Right lung (tissue), 5 donors: ENCODE data around the gene OXSR1. TPM values are rescaled to one million over a fixed set of nuclear protein-coding genes. Genes with fewer than 3 reads are reported as not detected.
A peak's percentile ranks its signal among the peaks of the same experiment; 100 is the strongest.
"Not testable (repeated sequence)": the region's sequence is repeated elsewhere in the genome, so short reads cannot be mapped to it uniquely, and the experiment has no call there.

ENCODE experiments used
- DNase-seq, 2 donors: peaks; one replicate each; pipeline ENCODE4 v3.0.0-alpha.2; 2013
- polyA plus RNA-seq, 5 donors: library from polyadenylated mRNA; unstranded; fragments of 120-200 nt; gene quantifications; one replicate each; pipeline versions ENCODE4 v1.2.1 to v1.2.3, GENCODE V29; 2013; ENCODE audit warnings: inconsistent platforms in 1 of 5, low replicate concordance in 1 of 5; ENCODE audit not compliant: insufficient read length in 5 of 5, insufficient read depth in 1 of 5

The OXSR1 gene
- polyA plus RNA-seq, 5 donors = 35.9 to 56.0 (median 44.9) TPM

- no peak for DNase-seq
Measured at GRCh38 chr3:38163841-38164642, 1.3 kb upstream of the OXSR1 start.

- DNase-seq = no peak
Measured at GRCh38 chr3:38164643-38164951, 740 bp upstream of the OXSR1 start.

- peak; percentile 27 to 38 for DNase-seq
Measured at GRCh38 chr3:38165722-38166387, 518 bp downstream of the OXSR1 start.

- DNase-seq = no peak
Measured at GRCh38 chr3:38167591-38167990, 2.3 kb downstream of the OXSR1 start.

- no peak for DNase-seq
Measured at GRCh38 chr3:38168151-38169026, 3.1 kb downstream of the OXSR1 start.

- no peak for DNase-seq
Measured at GRCh38 chr3:38169027-38169317, 3.6 kb downstream of the OXSR1 start.

GRCh38 chr3:38170722-38171121 is 5.4 kb downstream of the OXSR1 start:
- DNase-seq = no peak

- no peak for DNase-seq
Measured at GRCh38 chr3:38171622-38172021, 6.3 kb downstream of the OXSR1 start.

- no peak for DNase-seq
Measured at GRCh38 chr3:38173834-38174418, 8.6 kb downstream of the OXSR1 start.

- DNase-seq = no peak
Measured at GRCh38 chr3:38177181-38177580, 11.8 kb downstream of the OXSR1 start.

GRCh38 chr3:38186781-38187180 is 21.4 kb downstream of the OXSR1 start:
- no peak for DNase-seq

GRCh38 chr3:38190481-38190881 is 25.1 kb downstream of the OXSR1 start:
- DNase-seq = no peak

GRCh38 chr3:38202931-38203330 is 37.6 kb downstream of the OXSR1 start:
- not testable (repeated sequence) for DNase-seq

GRCh38 chr3:38203690-38204089 is 38.4 kb downstream of the OXSR1 start:
- no peak for DNase-seq

GRCh38 chr3:38204599-38205471 is 39.5 kb downstream of the OXSR1 start:
- no peak for DNase-seq

- DNase-seq = no peak
Measured at GRCh38 chr3:38205472-38205805, 40.1 kb downstream of the OXSR1 start.

- DNase-seq = no peak
Measured at GRCh38 chr3:38207254-38208003, 42.1 kb downstream of the OXSR1 start.

- no peak for DNase-seq
Measured at GRCh38 chr3:38210141-38210757, 44.9 kb downstream of the OXSR1 start.

GRCh38 chr3:38212141-38212540 is 46.8 kb downstream of the OXSR1 start:
- DNase-seq = no peak

- DNase-seq = no peak
Measured at GRCh38 chr3:38214560-38214959, 49.2 kb downstream of the OXSR1 start.
